Measurements from ENCODE around the gene PDHB. TPM values are rescaled to one million over a fixed set of nuclear protein-coding genes. Genes with fewer than 3 reads are reported as not detected.

The PDHB gene
- total and polyA plus RNA-seq, 9 donors, result 24.4 to 98.4 (median 36.4) TPM

GRCh38 chr3:58425782-58426181, 7.8 kb downstream of the PDHB start:
- Histone ChIP-seq H3K4me3 (no peak overlapping the region), H3K9me3 (no peaks in the 10 kb centered on the region), H3K4me1 (ENCODE audit: insufficient read depth) (no peaks in the 10 kb centered on the region), H3K36me3 (no peaks in the 10 kb centered on the region), H3K27ac (no peak overlapping the region), H3K27me3 (no peaks in the 10 kb centered on the region)
- intact Hi-C loops (cut with DNase I), result no loop called here
- no peak for DNase-seq
- TF ChIP-seq POLR2A (IDR thresholded peaks at IDR 0.05) (no peak), EP300 (IDR thresholded peaks at IDR 0.05) (no peak), CTCF (IDR thresholded peaks at IDR 0.05) (no peak)
- WGBS, 3 donors, result 52 to 63% (median 58%) methylated on average over 2 of the region's 2 CpGs

GRCh38 chr3:58424613-58425012, 9.0 kb downstream of the PDHB start:
- intact Hi-C loops (cut with DNase I), result no loop called here
- Histone ChIP-seq H3K4me3 (no peak overlapping the region), H3K4me1 (ENCODE audit: insufficient read depth) (no peaks in the 10 kb centered on the region), H3K27ac (no peak overlapping the region), H3K36me3 (no peaks in the 10 kb centered on the region), H3K9me3 (no peaks in the 10 kb centered on the region), H3K27me3 (no peaks in the 10 kb centered on the region)
- DNase-seq, result no peak
- 41 to 54% (median 44%) methylated on average over 8 of the region's 8 CpGs for WGBS, 3 donors
- no peak for TF ChIP-seq CTCF (IDR thresholded peaks at IDR 0.05)

- TF ChIP-seq POLR2A (IDR thresholded peaks at IDR 0.05) (no peak), CTCF (IDR thresholded peaks at IDR 0.05) (no peak), EP300 (IDR thresholded peaks at IDR 0.05) (no peak)
- no peaks in the 10 kb centered on the region for H3K27me3 ChIP-seq
- DNase-seq, result no peak
- H3K36me3 ChIP-seq, result no peaks in the 10 kb centered on the region
- H3K27ac ChIP-seq, result no peak overlapping the region
- no peak overlapping the region for H3K4me3 ChIP-seq
- H3K9me3 ChIP-seq, result no peaks in the 10 kb centered on the region
- no peaks in the 10 kb centered on the region for H3K4me1 ChIP-seq (ENCODE audit: insufficient read depth)
- intact Hi-C loops (cut with DNase I), result no loop called here
- 63 to 72% (median 66%) methylated on average over 8 of the region's 8 CpGs for WGBS, 3 donors
Measured at GRCh38 chr3:58422756-58423325, 10.8 kb downstream of the PDHB start.

GRCh38 chr3:58421004-58421403, 12.6 kb downstream of the PDHB start:
- Histone ChIP-seq H3K36me3 (no peaks in the 10 kb centered on the region), H3K27me3 (no peaks in the 10 kb centered on the region), H3K4me3 (no peak overlapping the region), H3K9me3 (no peaks in the 10 kb centered on the region), H3K27ac (no peak overlapping the region), H3K4me1 (ENCODE audit: insufficient read depth) (no peaks in the 10 kb centered on the region)
- intact Hi-C loops (cut with DNase I), result no loop called here
- DNase-seq, result no peak
- 80 to 93% (median 87%) methylated on average over 7 of the region's 7 CpGs for WGBS, 3 donors
- TF ChIP-seq EP300 (IDR thresholded peaks at IDR 0.05), result no peak
- no peak for TF ChIP-seq CTCF (IDR thresholded peaks at IDR 0.05)
- no peak for TF ChIP-seq POLR2A (IDR thresholded peaks at IDR 0.05)
